Left lung (tissue), 10 donors: Measurements from ENCODE around the gene NPTX1. TPM values are rescaled to one million over a fixed set of nuclear protein-coding genes. Genes with fewer than 3 reads are reported as not detected.

Experiments
- ATAC-seq: fragments of 200-7000 bp; cut with Tn5 transposase; one replicate; pipeline ENCODE4 v1.9.1; 2020; ENCODE audit warnings: moderate library complexity
- DNase-seq, 4 donors: peaks; one replicate each; pipeline ENCODE4 v3.0.0-alpha.2; 2013 to 2020
- H3K27ac ChIP-seq, 2 donors: fragments of 200-600 bp; sonication (generic) in 1 of 2; one replicate each; pipeline versions ENCODE4 v1.5.0 to v1.8.0; 2020 to 2021
- H3K27me3 ChIP-seq, 2 donors: fragments of 200-600 bp; sonication (generic) in 1 of 2; one replicate each; pipeline versions ENCODE4 v1.5.0 to v1.8.0; 2020 to 2021
- H3K36me3 ChIP-seq, 2 donors: fragments of 200-600 bp; sonication (generic) in 1 of 2; one replicate each; pipeline versions ENCODE4 v1.5.0 to v1.8.0; 2020 to 2021
- H3K4me1 ChIP-seq, 2 donors: fragments of 200-600 bp; one replicate each; pipeline ENCODE4 v1.8.0; 2021
- H3K4me3 ChIP-seq, 2 donors: fragments of 200-600 bp; sonication (generic) in 1 of 2; one replicate each; pipeline versions ENCODE4 v1.5.0 to v1.8.0; 2020 to 2021; ENCODE audit warnings: mild to moderate bottlenecking in 1 of 2
- H3K9me3 ChIP-seq, 2 donors: fragments of 200-600 bp; sonication (generic) in 1 of 2; one replicate each; pipeline versions ENCODE4 v1.5.0 to v1.8.0; 2020 to 2021
- CTCF ChIP-seq, 2 donors: fragments of 200-600 bp; sonication (generic) in 1 of 2; IDR thresholded peaks; one replicate each; pipeline versions ENCODE4 v1.5.0 to v1.8.0; 2021; ENCODE audit warnings: antibody characterized with exemption in 2 of 2
- intact Hi-C, 2 donors: fragments of 100-400 bp; cut with DNase I; formaldehyde crosslinking; loops; one replicate each; pipeline versions ENCODE4 v1.11.2 to v1.14.2; 2022
- polyA plus RNA-seq, 6 donors: library from polyadenylated mRNA; unstranded; fragments of 120-200 nt; gene quantifications; one replicate each; pipeline ENCODE4 v1.2.1, GENCODE V29; 2013; ENCODE audit not compliant: insufficient read length in 6 of 6
- total RNA-seq, 2 donors: library from RNA; stranded (reverse); fragmentation: NEBNext Ultra II Directional; extraction: Animal tissue kit (Norgen Biotek cat#: 25700); gene quantifications; one replicate each; pipeline ENCODE4 v1.2.1, GENCODE V29; 2021
- donor health status: DM: no; HTN: yes; CAD: no.
- donor health status: DM: no; HTN: no; CAD: no.

NPTX1 gene
- total and polyA plus RNA-seq, 8 donors, result 0.17 to 9.1 (median 6.3) TPM

GRCh38 chr17:80457236-80457856 is 19.1 kb downstream of the NPTX1 start:
- Histone ChIP-seq H3K27me3 (peaks cover 0 to 31% of the 10 kb centered on the region in 2 donors), H3K27ac (no peak overlapping the region), H3K9me3 (no peaks in the 10 kb centered on the region), H3K4me1 (peaks cover 0 to 33% of the 10 kb centered on the region in 2 donors), H3K4me3 (no peak overlapping the region), H3K36me3 (no peaks in the 10 kb centered on the region)
- intact Hi-C loops, result no loop called here
- TF ChIP-seq CTCF (IDR thresholded peaks at IDR 0.05), result no peak
- DNase-seq (peak in 1 of 4 donors; percentile 49), ATAC-seq (no peak)

GRCh38 chr17:80456465-80457235 is 19.8 kb downstream of the NPTX1 start:
- no peaks in the 10 kb centered on the region for H3K9me3 ChIP-seq
- H3K4me3 ChIP-seq, result no peak overlapping the region
- H3K4me1 ChIP-seq, result peaks cover 0 to 33% of the 10 kb centered on the region in 2 donors
- ATAC-seq (no peak), DNase-seq (peak in 1 of 4 donors; percentile 45)
- intact Hi-C loops, result no loop called here
- H3K36me3 ChIP-seq, result no peaks in the 10 kb centered on the region
- H3K27ac ChIP-seq, result no peak overlapping the region
- H3K27me3 ChIP-seq, result peaks cover 0 to 25% of the 10 kb centered on the region in 2 donors
- no peak for TF ChIP-seq CTCF (IDR thresholded peaks at IDR 0.05)

- ATAC-seq (no peak), DNase-seq (peak in 1 of 4 donors; percentile 24)
- H3K27ac ChIP-seq, result peak overlapping the region; percentile 94 to 97
- intact Hi-C loops, result no loop called here
- peak overlapping the region in 1 of 2 donors; percentile 74 for H3K4me3 ChIP-seq
- no peak for TF ChIP-seq CTCF (IDR thresholded peaks at IDR 0.05)
- H3K36me3 ChIP-seq, result no peaks in the 10 kb centered on the region
- H3K9me3 ChIP-seq, result no peaks in the 10 kb centered on the region
- H3K4me1 ChIP-seq, result peaks cover 0 to 33% of the 10 kb centered on the region in 2 donors
- H3K27me3 ChIP-seq, result peaks cover 0 to 20% of the 10 kb centered on the region in 2 donors
Measured at GRCh38 chr17:80455784-80456183, 20.6 kb downstream of the NPTX1 start.

GRCh38 chr17:80455336-80455710 is 21.1 kb downstream of the NPTX1 start:
- peak; percentile 62 for ATAC-seq
- intact Hi-C loops, result no loop called here

More at GRCh38 chr17:80455336-80455710, 21.1 kb downstream of the NPTX1 start:
- H3K9me3 ChIP-seq, result no peaks in the 10 kb centered on the region
- peak overlapping the region; percentile 94 to 97 for H3K27ac ChIP-seq
- peak in 3 of 4 donors; percentile 50 to 89 (median 60) for DNase-seq
- H3K27me3 ChIP-seq, result peaks cover 0 to 20% of the 10 kb centered on the region in 2 donors
- H3K4me3 ChIP-seq, result peak overlapping the region; percentile 71 to 74
- H3K4me1 ChIP-seq, result peaks cover 0 to 33% of the 10 kb centered on the region in 2 donors
- no peak for TF ChIP-seq CTCF (IDR thresholded peaks at IDR 0.05)
- H3K36me3 ChIP-seq, result no peaks in the 10 kb centered on the region
